ENCODE results near the gene PTPN22. TPM values are rescaled to one million over a fixed set of nuclear protein-coding genes. Genes with fewer than 3 reads are reported as not detected.
"Not testable (repeated sequence)": the region's sequence is repeated elsewhere in the genome, so short reads cannot be mapped to it uniquely, and the experiment has no call there.

The PTPN22 gene
- total RNA-seq, 2 experiments from 2014 or later, result 79.4 to 81.1 TPM

DNA sequence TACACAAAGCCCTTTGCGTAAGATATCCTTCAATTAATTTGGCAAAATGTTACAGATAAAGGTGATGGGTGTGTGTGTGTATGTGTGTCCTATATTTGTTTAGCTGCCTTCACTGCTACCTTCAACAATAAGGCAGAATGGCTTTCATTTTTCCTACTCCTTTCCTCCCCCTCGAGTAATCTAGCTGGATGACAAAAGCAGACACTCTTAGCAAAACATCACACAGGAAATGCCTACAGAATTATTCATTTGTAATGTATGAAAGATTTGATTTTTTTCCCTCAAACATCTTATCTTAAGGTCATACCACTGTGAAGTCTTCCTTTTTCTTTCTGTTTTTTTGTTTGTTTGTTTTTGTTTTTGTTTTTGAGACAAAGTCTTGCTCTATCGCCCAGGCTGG, 10.6 kb downstream of the PTPN22 start:
- Mint-ChIP-seq H3K9me3 (no peaks in the 10 kb centered on the region), H3K27me3 (no peaks in the 10 kb centered on the region), H3K4me3 (no peak overlapping the region), H3K4me1 (peaks cover 47% of the 10 kb centered on the region), H3K36me3 (ENCODE audit: low read depth) (peaks cover 63% of the 10 kb centered on the region), H3K27ac (peak overlapping the region; percentile 4)
- DNase-seq, result no peak
- CTCF ChIA-PET, result interaction anchor here (0.7 to 2.1 kb wide), 2 partner anchors 8 to 20 kb away, joined by 3 to 10 read pairs; no protein-coding TSS in a partner anchor
- POLR2A ChIA-PET, result interaction anchor here (0.7 to 2.9 kb wide), 5 partner anchors 9 to 69 kb away, joined by 3 to 28 read pairs (median 20); partner anchors contain the start of genes AP4B1, DCLRE1B and HIPK1

DNA sequence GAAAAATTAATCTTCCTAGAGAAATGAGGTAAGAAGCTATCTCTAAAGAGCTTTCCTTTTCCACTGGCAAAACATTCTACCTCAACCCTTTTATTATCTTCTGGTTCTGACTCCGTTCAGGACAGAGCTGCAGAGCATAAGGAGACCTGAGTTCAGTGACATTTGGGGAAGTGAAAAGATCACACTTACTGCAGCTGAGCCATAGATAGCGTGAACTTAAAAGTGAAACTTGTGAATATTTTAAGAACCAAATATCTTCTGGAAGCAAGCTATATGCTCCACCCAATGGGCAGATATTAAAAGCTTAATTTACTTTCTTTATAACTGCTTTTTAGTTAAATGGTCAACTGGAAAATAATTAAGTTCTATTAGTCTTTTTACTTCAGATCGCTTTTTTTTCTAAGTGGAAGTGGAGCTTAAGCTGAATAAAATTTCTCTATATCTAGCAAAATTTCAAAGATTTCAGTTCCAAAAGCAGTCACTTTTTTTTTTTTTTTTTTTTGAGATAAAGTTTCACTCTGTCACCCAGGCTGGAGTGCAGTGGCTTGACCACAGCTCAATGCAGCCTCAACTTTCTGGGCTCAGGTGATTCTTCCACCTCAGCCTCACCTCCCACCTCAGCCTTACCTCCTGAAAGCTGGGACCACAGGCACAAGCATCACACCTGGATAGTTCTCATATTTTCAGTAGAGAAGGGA, 11.9 kb downstream of the PTPN22 start:
- peak overlapping the region; percentile 64 for H3K27ac Mint-ChIP-seq
- H3K27me3 Mint-ChIP-seq, result no peaks in the 10 kb centered on the region
- CTCF ChIA-PET, result interaction anchor here (0.6 to 2.1 kb wide), 9 partner anchors 9 to 183 kb away, joined by 3 to 10 read pairs (median 3); partner anchors contain the start of gene PHTF1
- DNase-seq, result no peak
- H3K36me3 Mint-ChIP-seq (ENCODE audit: low read depth), result peaks cover 64% of the 10 kb centered on the region
- no peak overlapping the region for H3K4me3 Mint-ChIP-seq
- H3K4me1 Mint-ChIP-seq, result peaks cover 50% of the 10 kb centered on the region
- H3K9me3 Mint-ChIP-seq, result no peaks in the 10 kb centered on the region
- POLR2A ChIA-PET, result interaction anchor here (1.2 to 2.9 kb wide), 5 partner anchors 10 to 71 kb away, joined by 3 to 28 read pairs (median 20); partner anchors contain the start of genes AP4B1, DCLRE1B and HIPK1

DNA sequence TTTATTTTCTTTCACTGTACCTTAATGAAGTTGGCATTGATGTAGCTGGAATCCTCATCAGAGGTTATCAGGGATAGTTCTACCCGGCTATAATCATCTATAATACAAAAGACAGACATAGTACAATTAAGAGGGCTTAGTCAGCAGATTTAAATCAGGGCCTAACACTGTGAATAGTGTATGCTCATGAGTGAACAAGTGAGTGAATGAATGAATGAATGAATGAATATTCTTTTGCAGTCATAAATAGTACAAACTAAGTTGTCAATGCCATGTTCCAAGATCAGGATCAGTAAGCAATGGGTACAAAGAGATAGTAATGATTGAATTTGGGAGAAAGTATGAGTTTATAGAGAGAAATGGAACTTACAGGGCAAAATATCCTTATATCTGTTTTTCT, 12.5 kb downstream of the PTPN22 start:
- ChIA-PET POLR2A (interaction anchor here (1.2 to 2.9 kb wide), 4 partner anchors 11 to 71 kb away, joined by 3 to 28 read pairs (median 20); partner anchors contain the start of genes AP4B1, DCLRE1B and HIPK1), CTCF (interaction anchor here (0.6 to 2.1 kb wide), 3 partner anchors 9 to 76 kb away, joined by 3 to 10 read pairs (median 4); no protein-coding TSS in a partner anchor)
- Mint-ChIP-seq H3K27me3 (no peaks in the 10 kb centered on the region), H3K9me3 (no peaks in the 10 kb centered on the region), H3K36me3 (ENCODE audit: low read depth) (peaks cover 66% of the 10 kb centered on the region), H3K4me3 (no peak overlapping the region), H3K27ac (peak overlapping the region; percentile 49), H3K4me1 (peaks cover 54% of the 10 kb centered on the region)
- no peak for DNase-seq

DNA sequence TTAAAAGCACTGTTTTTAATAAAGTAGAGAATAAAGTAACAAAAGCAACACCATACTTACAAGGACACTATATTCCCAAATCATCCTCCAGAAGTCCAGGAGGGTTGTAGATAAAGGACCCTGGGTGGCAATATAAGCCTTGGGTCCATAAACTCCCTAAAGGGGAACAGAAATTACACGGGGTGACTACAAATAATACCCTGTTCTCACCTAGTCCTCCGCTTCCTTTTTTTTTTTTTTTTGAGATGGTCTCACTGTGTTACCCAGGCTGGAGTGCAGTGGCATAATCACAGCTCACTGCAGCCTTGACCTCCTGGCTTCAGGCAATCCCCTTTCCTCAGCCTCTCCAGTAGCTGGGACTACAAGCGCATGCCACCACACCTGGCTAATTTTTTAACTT, 13.1 kb downstream of the PTPN22 start:
- H3K27me3 Mint-ChIP-seq, result no peaks in the 10 kb centered on the region
- H3K4me1 Mint-ChIP-seq, result peaks cover 53% of the 10 kb centered on the region
- H3K27ac Mint-ChIP-seq, result no peak overlapping the region
- H3K9me3 Mint-ChIP-seq, result no peaks in the 10 kb centered on the region
- H3K4me3 Mint-ChIP-seq, result no peak overlapping the region
- peaks cover 64% of the 10 kb centered on the region for H3K36me3 Mint-ChIP-seq (ENCODE audit: low read depth)
- POLR2A ChIA-PET, result no interaction called here
- DNase-seq, result no peak
- CTCF ChIA-PET, result no interaction called here

DNA sequence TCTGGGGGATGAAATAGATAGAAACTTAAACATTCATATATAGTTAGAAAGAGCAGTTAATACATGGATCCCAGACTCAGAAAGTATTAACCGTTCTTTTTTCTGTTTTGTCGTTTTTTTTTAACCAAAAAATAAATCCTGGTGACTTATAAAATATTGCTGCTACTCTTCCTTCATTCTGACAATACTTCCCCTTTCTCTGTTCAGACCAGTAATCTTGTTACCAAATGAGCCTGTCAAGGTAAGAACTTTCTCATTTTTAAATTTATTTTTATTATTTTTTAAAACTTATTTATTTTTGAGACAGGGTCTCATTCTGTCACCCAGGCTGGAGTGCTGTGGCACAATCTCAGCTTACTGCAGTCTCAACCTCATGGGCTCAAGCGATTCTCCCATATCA, 13.7 kb downstream of the PTPN22 start:
- H3K4me3 Mint-ChIP-seq, result no peak overlapping the region
- POLR2A ChIA-PET, result interaction anchor here (1.2 kb wide), 1 partner anchor 47 kb away, joined by 4 read pairs; the partner anchor contains the start of gene AP4B1
- H3K4me1 Mint-ChIP-seq, result peaks cover 49% of the 10 kb centered on the region
- CTCF ChIA-PET, result no interaction called here
- H3K27ac Mint-ChIP-seq, result peak overlapping the region; percentile 28
- H3K27me3 Mint-ChIP-seq, result no peaks in the 10 kb centered on the region
- no peak for DNase-seq
- H3K9me3 Mint-ChIP-seq, result no peaks in the 10 kb centered on the region
- H3K36me3 Mint-ChIP-seq (ENCODE audit: low read depth), result peaks cover 59% of the 10 kb centered on the region

DNA sequence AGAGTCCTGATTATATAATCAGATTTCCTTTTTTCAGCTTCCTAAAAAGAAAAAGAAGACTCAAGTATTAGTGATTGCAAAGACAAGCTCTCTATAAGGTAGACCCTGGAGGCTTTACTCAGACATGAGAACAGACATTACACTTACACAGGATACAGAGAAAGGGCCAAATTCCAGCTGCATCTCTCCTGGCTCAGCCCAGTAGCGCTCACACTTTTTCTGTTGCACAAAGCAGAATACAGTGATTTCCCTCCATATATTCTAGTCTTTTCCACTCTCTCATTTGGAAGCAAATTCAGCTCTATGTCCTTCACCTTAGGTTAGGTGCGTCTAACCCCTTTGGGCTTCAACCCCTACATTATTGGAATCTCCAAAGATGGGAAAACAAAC, 15.1 kb downstream of the PTPN22 start:
- DNase-seq, result no peak
- no peaks in the 10 kb centered on the region for H3K27me3 Mint-ChIP-seq
- no peaks in the 10 kb centered on the region for H3K9me3 Mint-ChIP-seq
- peaks cover 61% of the 10 kb centered on the region for H3K36me3 Mint-ChIP-seq (ENCODE audit: low read depth)
- H3K27ac Mint-ChIP-seq, result no peak overlapping the region
- H3K4me1 Mint-ChIP-seq, result peaks cover 42% of the 10 kb centered on the region
- no peak overlapping the region for H3K4me3 Mint-ChIP-seq
- CTCF ChIA-PET, result interaction anchor here (0.8 to 1.7 kb wide), 3 partner anchors 10 to 48 kb away, joined by 3 to 10 read pairs (median 3); partner anchors contain the start of gene AP4B1
- POLR2A ChIA-PET, result interaction anchor here (1.3 to 1.9 kb wide), 3 partner anchors 13 to 74 kb away, joined by 3 to 9 read pairs (median 4); no protein-coding TSS in a partner anchor

DNA sequence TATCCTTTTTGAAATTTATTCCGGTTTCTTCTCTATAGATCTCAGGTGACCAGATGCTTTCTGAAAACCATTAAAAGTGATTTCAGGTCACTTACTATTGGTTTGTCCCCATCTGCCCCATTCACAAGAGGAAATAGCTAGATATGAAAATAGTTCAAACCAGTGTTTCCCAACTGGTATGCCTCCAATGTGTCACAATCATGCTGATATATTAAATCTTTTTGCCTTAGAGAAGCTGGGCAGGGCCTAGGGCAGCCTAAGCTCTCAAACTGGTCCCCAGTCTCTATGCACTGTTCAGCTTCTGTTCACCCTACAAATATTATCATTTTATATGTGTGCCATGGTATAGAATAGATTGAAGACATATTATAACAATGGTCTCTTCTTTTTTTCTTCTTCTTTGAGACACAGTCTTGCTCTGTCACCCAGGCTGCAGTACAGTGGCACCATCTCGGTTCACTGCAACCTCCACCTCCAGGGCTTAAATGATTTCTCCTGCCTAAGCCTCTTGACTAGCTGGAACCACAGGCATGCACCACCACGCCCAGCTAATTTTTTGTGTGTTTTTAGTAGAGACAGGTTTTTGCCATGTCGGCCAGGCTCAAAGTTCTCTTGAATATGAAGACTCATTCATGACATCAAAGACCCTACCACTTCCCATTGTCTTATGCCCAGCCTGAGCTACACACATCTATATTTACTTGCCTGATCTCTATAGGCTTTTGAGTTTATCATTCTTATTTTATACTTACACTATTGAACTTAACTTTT, 15.7 kb downstream of the PTPN22 start:
- Mint-ChIP-seq H3K27ac (no peak overlapping the region), H3K4me1 (peaks cover 40% of the 10 kb centered on the region), H3K4me3 (no peak overlapping the region), H3K36me3 (ENCODE audit: low read depth) (peaks cover 64% of the 10 kb centered on the region), H3K27me3 (no peaks in the 10 kb centered on the region), H3K9me3 (no peaks in the 10 kb centered on the region)
- ChIA-PET POLR2A (interaction anchor here (1.3 to 1.9 kb wide), 3 partner anchors 14 to 74 kb away, joined by 3 to 9 read pairs (median 4); no protein-coding TSS in a partner anchor), CTCF (interaction anchor here (1.1 to 1.7 kb wide), 4 partner anchors 10 to 94 kb away, joined by 3 to 10 read pairs (median 4); no protein-coding TSS in a partner anchor)
- no peak for DNase-seq

DNA sequence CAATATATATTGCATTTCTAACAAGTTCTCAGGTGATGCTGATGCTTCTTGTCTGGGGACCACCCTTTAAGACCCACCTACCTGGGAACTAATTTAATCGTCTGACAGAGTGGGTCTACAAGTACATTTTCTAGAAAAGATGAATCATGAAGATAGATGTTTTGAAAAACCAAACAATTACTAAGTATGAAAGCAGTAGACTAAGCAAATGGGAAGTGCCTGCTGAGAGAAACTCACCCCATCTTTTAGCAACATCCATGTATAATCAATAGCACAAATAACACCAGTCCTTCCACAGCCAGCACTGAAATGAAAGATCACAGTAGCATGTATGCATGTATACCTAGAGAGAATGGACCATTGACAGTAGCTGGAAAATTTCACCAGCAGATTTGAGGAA, 17.3 kb downstream of the PTPN22 start:
- Mint-ChIP-seq H3K4me3 (no peak overlapping the region), H3K27ac (peak overlapping the region; percentile 60), H3K9me3 (no peaks in the 10 kb centered on the region), H3K27me3 (no peaks in the 10 kb centered on the region), H3K36me3 (ENCODE audit: low read depth) (peaks cover 73% of the 10 kb centered on the region), H3K4me1 (peaks cover 35% of the 10 kb centered on the region)
- POLR2A ChIA-PET, result no interaction called here
- no peak for DNase-seq
- CTCF ChIA-PET, result interaction anchor here (0.7 kb wide), 1 partner anchor 40 kb away, joined by 5 read pairs; no protein-coding TSS in a partner anchor

DNA sequence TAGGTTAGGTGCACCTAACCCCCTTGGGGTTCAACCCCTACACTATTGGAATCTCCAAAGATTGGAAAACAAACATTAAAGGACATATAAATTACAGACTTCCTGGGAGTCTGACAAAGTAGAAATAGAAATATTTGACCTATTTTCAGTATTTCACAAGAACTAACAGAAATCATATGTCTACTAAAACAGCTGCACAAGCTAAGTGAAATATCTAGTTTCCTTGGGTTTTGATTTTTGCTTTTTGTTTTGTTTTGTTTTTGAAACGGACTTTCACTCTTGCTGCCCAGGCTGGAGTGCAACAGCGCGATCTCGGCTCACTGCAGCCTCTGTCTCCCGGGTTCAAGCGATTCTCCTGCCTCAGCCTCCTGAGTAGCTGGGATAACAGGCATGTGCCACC, 18.8 kb downstream of the PTPN22 start:
- Mint-ChIP-seq H3K4me1 (peaks cover 30% of the 10 kb centered on the region), H3K36me3 (ENCODE audit: low read depth) (peaks cover 75% of the 10 kb centered on the region)
- H3K27me3 Mint-ChIP-seq, DNase-seq, H3K27ac Mint-ChIP-seq, H3K4me3 Mint-ChIP-seq, CTCF ChIA-PET, H3K9me3 Mint-ChIP-seq: not testable (repeated sequence)
- POLR2A ChIA-PET, result interaction anchor here (1.1 to 1.4 kb wide), 2 partner anchors 17 to 52 kb away, joined by 3 to 4 read pairs; partner anchors contain the start of gene AP4B1

DNA sequence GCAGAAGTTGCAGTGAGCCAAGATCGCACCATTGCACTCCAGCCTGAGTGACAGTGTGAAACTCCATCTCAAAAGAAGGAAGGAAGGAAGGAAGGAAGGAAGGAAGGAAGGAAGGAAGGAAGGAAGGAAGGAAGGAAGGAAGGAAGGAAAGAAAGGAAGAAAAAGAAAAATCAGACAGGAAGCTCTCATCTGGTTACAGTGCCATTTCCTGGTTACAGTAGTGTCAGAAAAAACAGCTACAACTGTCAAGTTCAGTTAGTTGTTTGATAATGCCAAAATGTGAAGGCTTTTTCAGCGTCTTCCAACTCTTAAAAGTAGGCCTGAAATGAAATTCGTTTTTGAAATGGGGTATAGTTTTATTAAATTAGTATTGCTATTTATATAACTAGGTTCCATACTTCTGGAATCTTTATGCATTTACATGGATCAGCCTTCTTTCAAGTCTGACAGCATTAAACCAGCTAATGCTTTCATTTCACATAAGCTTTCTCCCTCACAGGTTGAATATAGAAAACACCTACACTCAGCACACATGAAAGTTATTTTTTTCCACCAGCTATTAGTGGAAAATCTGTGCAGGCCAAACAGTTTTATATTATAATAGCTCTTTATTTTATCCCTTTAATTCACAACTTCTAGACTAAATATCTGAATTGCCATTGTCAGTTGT, 21.2 kb downstream of the PTPN22 start:
- Mint-ChIP-seq H3K4me3 (no peak overlapping the region), H3K27ac (no peak overlapping the region), H3K4me1 (peaks cover 24% of the 10 kb centered on the region), H3K36me3 (ENCODE audit: low read depth) (peaks cover 79% of the 10 kb centered on the region), H3K9me3 (no peaks in the 10 kb centered on the region), H3K27me3 (no peaks in the 10 kb centered on the region)
- CTCF ChIA-PET, result interaction anchor here (1.1 to 2.1 kb wide), 3 partner anchors 9 to 79 kb away, joined by 3 to 7 read pairs (median 4); partner anchors contain the start of gene HIPK1
- no peak for DNase-seq
- POLR2A ChIA-PET, result interaction anchor here (0.6 to 1.0 kb wide), 6 partner anchors 20 to 90 kb away, joined by 3 to 5 read pairs (median 3); partner anchors contain the start of gene DCLRE1B

DNA sequence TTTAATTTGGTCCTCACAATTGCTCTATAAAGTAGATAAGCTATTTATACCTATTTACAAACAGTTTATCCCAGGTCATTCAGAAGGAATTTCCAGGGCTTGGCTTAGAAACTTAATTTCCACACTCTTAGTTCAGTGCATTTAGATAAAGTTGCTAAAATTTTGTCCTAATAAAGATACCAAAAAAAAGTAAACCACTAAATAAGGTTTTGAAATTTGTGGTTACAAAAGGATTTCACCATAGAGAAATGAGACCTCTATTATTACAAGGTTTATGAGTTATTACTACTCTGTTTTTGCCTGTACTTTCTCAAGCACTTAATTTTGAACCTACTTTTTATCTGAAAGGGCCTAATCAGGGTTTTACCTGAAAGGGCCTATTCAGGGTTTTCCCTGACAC, 22.4 kb downstream of the PTPN22 start:
- Mint-ChIP-seq H3K9me3 (no peaks in the 10 kb centered on the region), H3K4me1 (peaks cover 14% of the 10 kb centered on the region), H3K36me3 (ENCODE audit: low read depth) (peaks cover 71% of the 10 kb centered on the region), H3K27ac (no peak overlapping the region), H3K4me3 (no peak overlapping the region), H3K27me3 (no peaks in the 10 kb centered on the region)
- ChIA-PET POLR2A (no interaction called here), CTCF (no interaction called here)
- DNase-seq, result no peak

DNA sequence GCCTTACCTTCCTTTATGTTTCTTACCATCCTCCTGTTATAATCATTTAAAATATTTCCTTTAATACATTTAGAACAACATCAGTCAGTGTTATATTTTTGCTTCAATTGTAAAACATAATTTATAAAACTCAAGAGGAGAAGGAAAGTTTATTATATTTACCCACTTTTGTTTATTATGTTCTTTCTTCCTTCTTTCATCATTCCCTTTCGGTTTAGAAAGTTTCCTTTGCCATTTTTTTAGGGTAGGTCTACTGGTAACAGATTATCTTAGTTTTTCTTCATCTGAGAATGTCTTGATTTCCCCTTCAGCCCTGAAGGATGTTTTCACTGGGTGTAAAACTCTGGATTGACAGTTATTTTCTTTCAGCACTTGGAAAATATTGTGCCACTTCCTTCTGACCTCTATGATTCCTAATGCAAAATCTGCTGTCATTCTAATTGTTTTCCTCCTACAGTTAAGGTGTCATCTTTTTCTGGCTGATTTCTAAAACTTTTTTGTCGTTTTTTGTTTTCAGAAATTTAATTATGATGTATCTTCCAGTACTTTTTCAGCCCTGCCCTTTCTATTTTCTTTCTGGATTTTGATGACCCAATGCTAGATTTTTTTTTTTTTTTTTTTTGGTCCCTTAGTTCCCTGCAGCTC, 25.0 kb downstream of the PTPN22 start:
- Mint-ChIP-seq H3K27ac (no peak overlapping the region), H3K36me3 (ENCODE audit: low read depth) (peaks cover 77% of the 10 kb centered on the region), H3K4me1 (peaks cover 11% of the 10 kb centered on the region), H3K4me3 (no peak overlapping the region), H3K9me3 (no peaks in the 10 kb centered on the region), H3K27me3 (no peaks in the 10 kb centered on the region)
- ChIA-PET CTCF (no interaction called here), POLR2A (no interaction called here)
- no peak for DNase-seq

All from activated CD4-positive, alpha-beta memory T cell treated with anti-CD3 and anti-CD28 coated beads, Interleukin-2, amount 10 ng/mL, durations not matched to agents 7 days and 5 days (primary cell).